Panc1 (cell line): ENCODE results near the gene CFAP157.

Source experiments
- POLR2AphosphoS5 ChIP-seq: IDR thresholded peaks from 2 replicates; pipeline ENCODE4 v1.6.1; 2012; ENCODE audit warnings: mild to moderate bottlenecking, low read depth, low read length, moderate library complexity
- REST ChIP-seq, 2 experiments: IDR thresholded peaks; 2 replicates each; pipeline ENCODE4 v1.6.1; 2011 to 2012; ENCODE audit warnings: low read depth in 2 of 2, control low read depth in 1 of 2, low read length in 1 of 2, mild to moderate bottlenecking in 1 of 2, moderate library complexity in 1 of 2; ENCODE audit not compliant: insufficient read depth in 1 of 2

- TF ChIP-seq POLR2AphosphoS5 (no peak), REST (IDR thresholded peaks at IDR 0.05; ENCODE audit: insufficient read depth in 1 of 2, low read depth in 2 of 2, low read length in 1 of 2) (no peak)
Measured at GRCh38 chr9:127676638-127677037, 30.1 kb upstream of the CFAP157 start.
